Esophagus squamous epithelium (tissue), 4 donors: ENCODE measurements around the gene OR10A2.

Experiments used
- POLR2A ChIP-seq, 4 donors: fragments of 450-650 bp; IDR thresholded peaks; one replicate each; pipeline ENCODE4 v1.6.1; 2017; ENCODE audit warnings: antibody characterized with exemption in 4 of 4, mild to moderate bottlenecking in 4 of 4, moderate library complexity in 3 of 4
- TF ChIP-seq, protein P1 (sequence below), 6 experiments: fragments of 450-650 bp in 4 of 6; fragments of 200-600 bp in 2 of 6; sonication (generic) in 2 of 6; IDR thresholded peaks; one replicate each; pipeline ENCODE4 v1.5.1; 2016 to 2019; ENCODE audit warnings: antibody characterized with exemption in 6 of 6, mild to moderate bottlenecking in 4 of 6, moderate library complexity in 4 of 6

- TF ChIP-seq POLR2A (IDR thresholded peaks at IDR 0.05): no peak
- TF ChIP-seq, protein P1, sequence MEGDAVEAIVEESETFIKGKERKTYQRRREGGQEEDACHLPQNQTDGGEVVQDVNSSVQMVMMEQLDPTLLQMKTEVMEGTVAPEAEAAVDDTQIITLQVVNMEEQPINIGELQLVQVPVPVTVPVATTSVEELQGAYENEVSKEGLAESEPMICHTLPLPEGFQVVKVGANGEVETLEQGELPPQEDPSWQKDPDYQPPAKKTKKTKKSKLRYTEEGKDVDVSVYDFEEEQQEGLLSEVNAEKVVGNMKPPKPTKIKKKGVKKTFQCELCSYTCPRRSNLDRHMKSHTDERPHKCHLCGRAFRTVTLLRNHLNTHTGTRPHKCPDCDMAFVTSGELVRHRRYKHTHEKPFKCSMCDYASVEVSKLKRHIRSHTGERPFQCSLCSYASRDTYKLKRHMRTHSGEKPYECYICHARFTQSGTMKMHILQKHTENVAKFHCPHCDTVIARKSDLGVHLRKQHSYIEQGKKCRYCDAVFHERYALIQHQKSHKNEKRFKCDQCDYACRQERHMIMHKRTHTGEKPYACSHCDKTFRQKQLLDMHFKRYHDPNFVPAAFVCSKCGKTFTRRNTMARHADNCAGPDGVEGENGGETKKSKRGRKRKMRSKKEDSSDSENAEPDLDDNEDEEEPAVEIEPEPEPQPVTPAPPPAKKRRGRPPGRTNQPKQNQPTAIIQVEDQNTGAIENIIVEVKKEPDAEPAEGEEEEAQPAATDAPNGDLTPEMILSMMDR (IDR thresholded peaks at IDR 0.05): no peak
Measured at GRCh38 chr11:6876914-6877313, 14.1 kb downstream of the OR10A2 start.
